Activated CD4-positive, CD25-positive, alpha-beta regulatory T cell (primary cell): ENCODE data around the gene PALM.
"Not testable (repeated sequence)": the region's sequence is repeated elsewhere in the genome, so short reads cannot be mapped to it uniquely, and the experiment has no call there.

Experiments used
- DNase-seq, 4 experiments: peaks; one replicate each; lab custom pipeline; 2025; lab: John Stamatoyannopoulos, UW

PALM gene

GRCh38 chr19:704447-704741 lies 4.3 kb upstream of the PALM start:
- DNase-seq, result no peak

- DNase-seq, result no peak
These were observed 645 bp downstream of the PALM start for GRCh38 chr19:709196-709964.

DNA sequence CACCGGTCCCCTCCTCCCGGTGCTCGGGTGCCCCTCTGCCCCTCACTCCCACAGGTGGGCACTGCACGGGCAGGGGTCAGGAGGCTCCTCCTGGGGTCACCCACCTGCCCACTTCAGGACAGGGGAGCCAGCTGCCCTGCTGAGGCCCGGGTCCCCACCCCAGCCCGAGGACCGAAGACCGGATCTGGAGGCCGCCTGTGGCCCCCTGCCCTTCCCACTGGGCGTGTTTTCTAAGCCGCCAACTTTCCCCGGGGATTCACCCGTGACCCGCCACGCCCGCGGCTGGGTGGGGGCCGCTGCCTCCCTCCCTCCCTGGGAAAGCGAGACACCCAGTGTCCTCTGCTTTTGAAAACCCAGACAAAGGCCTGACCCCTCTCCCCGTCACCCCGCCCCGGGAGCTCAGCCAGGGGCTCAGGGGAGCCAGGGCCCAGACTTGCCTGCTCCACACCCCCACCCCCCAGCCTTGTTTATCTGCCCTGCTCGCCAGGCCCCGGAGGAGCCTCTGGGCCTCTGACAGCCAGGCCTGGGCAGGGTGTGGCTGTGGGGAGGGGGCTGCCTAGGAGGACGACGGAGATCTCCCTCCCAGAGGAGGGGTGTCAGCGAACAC lies 1.3 kb downstream of the PALM start:
- DNase-seq, result no peak

GRCh38 chr19:710767-711166 lies 2.0 kb downstream of the PALM start:
- no peak for DNase-seq

DNA sequence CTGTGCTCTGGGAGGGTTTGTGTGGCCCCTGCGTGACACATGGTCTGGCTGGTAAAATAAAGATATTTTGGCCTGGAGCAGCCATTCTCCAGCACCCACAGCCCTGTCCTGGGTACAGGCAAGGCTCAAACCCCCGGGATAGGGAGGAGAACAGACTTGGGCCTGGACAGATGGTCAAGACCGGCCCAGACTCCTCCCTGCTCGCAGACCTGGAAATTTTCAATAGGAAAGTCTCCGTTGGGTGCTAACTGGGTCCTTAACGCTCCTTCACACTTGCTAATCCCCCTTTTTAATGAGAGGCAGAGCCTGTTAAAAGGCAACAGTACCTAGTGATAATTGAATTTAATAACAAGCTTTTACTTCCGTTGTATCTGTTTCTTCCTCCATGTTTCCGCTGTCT lies 2.5 kb downstream of the PALM start:
- no peak for DNase-seq

GRCh38 chr19:715347-715746 lies 6.6 kb downstream of the PALM start:
- DNase-seq, result no peak

DNA sequence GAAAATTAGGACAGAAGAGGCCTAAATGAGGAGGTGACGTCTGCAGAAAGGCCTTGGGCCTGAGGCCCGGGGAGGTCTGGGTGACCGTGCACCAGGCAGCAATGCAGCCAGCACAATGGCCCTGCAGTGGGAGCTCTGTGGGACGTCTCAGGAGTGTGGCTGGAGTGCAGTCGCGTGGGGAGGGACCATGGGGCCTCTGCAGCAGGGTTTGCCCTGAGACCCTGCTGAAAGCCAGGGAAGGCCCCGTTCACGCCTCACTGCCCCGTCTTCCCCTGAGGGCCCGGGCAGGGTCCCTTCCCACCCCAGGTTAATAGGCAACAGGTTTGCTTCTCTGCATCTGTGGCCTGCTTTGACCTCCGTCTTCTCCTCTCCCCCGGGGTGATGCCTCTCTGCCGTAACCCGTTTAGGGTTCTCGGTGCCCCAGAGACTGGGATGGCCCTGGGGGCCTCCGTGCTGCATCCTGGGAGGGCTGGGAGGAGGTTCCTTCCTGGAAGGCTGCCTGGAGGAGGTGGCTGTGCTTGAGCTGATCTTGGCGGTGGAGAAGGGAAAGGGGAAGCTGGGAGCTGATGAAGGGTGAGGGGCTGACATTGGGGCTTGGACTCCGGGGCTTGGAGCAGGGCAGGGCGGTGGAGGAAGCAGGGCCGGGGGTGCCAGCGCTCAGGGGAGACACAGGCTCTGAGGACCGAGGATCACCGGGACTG lies 9.7 kb downstream of the PALM start:
- DNase-seq, result no peak

GRCh38 chr19:718991-719512 lies 10.3 kb downstream of the PALM start:
- DNase-seq, result no peak

GRCh38 chr19:719636-720344 lies 11.1 kb downstream of the PALM start:
- no peak for DNase-seq

DNA sequence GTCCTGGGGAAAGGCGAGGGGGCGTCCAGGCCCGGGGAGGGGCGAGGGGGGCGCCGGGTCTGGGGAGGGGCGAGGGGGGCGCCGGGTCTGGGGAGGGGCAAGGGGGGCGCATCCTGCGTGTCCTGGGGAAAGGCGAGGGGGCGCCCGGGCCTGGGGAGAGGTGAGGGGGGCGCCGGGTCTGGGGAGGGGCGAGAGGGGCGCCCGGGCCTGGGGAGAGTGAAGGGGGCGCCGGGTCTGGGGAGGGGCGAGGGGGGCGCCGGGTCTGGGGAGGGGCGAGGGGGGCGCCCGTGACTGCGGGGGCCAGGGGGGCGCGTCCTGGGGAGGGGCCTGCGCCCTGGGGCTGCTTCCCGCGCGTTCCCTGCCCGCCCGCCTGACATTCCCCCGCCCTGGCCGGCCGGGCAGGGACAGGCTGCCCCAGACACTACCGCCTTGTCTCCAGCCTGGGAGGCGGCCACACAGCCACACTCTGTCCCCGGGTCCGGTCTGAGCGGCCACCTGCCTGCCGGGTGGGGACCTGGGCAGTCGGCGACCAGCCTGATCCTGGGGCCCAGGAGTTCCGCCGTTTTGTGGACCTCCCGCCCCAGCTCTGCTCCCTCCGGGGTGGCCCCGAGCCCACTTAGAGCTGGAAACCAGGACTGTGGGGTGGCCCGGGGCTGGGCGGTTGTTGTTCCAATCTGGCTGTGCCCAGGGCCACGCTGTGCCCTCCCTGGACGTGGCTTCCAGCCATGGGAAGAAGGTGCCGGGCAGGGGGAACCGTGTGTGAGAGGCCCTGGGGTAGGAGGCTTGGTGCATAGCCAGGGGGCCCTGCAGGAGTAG lies 11.8 kb downstream of the PALM start:
- DNase-seq, result no peak

DNA sequence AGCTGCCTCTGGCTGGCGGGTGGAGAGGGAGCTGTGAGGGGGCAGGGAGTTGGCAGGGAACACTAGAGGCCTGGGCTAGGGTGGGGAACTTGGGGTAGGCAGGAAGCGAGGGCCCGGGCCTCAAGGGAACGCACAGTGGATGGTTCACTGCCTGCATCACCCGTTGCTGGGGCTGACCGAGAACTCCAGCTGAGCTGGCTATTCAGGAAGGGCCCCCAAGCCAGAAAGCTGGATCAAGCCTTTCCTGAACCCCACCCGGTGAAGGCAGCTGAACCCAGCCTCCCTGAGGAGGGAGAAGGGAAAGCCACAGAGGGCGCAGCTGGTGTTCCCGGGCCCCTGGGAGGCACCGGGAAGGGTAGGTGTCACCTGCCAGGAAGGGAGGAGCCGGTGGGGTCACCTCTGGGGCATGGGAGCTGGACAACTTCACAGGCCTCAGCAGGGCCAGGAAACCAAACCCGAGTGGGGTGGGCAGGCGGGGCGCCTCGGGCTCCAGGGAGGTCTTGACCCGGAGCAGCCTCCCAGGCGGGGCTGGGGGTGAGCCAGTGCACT lies 13.9 kb downstream of the PALM start:
- DNase-seq, result no peak

DNA sequence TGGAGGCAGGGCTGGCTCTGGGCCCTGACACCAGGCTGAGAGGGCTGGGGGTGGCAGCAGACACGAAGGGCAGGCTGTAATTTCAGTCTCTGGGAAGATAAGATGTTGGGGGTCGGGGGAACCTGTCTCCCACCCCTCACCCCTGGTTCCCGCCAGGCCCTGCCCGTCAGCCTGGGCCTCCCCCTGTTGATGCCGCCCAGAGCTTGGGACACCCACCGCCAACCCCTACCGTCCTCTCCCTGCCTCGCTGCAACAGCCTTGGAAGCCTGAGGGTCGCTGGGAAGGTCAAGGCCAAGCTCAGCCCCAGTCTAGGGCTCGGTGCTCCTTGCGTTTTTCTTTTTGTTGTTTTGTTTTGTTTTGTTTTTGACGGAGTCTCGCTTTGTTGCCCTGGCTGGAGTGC lies 14.5 kb downstream of the PALM start:
- no peak for DNase-seq

DNA sequence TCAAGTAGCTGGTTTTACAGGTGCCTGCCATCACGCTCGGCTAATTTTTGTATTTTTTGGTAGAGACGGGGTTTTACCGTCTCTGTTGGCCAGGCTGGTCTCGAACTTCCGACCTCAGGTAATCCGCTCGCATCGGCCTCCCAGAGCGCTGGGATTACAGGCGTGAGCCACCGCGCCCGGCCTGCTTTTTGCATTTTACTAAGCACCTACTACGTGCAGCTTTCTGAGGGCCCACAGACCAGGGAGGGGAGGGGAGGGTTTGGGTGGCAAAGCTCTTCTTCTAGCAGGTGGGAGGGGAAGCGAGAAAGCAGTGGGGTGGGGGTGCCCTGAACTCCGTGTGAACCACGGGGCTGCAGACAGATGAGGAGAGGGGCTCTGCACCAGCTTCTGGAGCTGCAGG lies 15.0 kb downstream of the PALM start:
- no peak for DNase-seq

GRCh38 chr19:725461-726089 lies 16.8 kb downstream of the PALM start:
- no peak for DNase-seq

DNA sequence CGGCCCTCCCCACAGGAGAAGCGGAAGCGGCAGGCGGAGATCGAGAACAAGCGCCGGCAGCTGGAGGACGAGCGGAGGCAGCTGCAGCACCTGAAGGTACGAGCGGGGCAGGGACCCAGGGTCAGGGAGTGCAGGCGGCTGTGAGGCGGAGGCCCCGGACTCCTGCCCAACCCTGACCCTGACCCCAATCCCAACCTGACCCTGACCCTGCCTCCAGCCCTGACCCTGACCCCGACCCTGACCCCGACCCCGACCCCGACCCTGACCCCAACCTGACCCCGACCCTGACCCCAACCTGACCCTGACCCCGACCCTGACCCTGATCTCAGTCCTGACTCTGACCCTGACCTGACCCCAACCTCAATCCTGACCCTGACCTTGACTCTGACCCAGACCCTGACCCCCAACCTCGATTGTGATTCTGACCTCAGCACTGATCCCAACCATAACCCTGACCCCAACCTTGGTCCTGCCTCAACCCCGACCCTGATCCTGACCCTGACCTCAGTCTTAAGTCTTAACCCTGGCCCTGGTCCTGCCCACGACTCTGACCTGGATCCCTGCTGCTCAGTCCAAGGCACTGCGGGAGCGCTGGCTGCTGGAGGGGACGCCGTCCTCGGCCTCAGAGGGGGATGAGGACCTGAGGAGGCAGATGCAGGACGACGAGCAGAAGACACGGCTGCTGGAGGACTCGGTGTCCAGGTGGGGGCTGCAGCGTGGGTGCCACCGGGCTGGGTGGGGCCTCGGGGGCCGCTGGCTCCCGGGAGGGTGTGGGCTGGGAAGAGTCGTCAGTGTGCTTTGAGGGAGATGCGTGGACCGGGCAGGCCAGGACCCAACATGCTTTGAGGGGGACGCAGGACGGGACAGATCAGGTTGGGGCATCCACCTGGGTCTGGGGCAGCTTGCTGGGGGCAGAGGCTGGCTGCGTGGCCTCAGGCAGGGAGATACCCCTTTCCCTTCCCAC lies 18.5 kb downstream of the PALM start:
- DNase-seq, result no peak

DNA sequence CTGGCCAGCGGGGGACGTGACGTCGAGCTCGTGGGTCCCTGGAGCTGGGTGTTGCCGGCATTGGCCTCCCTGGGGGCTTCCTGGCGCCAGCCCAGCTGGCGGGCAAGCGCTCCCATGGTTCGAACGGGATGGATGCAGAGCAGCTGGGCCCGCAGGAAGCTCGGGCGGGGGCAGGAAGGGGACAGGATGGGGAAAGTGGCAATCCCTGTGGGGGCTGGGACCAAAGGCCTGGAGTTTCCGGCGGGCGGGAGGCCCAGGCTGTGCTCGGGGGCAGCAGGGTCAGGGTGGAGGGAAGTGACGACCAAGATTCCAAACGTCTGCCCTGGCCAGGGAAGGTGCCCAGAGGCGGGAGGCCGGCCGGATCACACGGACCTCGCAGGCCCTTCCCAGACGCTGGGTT lies 19.3 kb downstream of the PALM start:
- DNase-seq, result no peak

DNA sequence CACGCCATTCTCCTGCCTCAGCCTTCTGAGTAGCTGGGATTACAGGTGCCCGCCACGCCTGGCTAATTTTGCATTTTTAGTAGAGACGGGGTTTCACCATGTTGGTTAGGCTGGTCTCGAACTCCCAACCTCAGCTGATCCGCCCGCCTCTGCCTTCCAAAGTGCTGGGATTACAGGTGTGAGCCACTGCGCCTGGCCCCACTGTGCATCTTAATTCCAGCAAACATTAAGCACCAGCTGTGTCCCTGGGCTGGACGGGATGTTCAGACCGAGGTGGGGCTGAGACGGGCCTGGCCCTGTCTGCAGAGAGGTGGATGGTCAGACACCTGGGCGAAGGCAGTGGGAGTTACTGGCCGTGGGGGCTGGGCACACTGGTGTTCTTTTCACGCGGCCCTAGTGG lies 20.8 kb downstream of the PALM start:
- DNase-seq, result not testable (repeated sequence)

DNA sequence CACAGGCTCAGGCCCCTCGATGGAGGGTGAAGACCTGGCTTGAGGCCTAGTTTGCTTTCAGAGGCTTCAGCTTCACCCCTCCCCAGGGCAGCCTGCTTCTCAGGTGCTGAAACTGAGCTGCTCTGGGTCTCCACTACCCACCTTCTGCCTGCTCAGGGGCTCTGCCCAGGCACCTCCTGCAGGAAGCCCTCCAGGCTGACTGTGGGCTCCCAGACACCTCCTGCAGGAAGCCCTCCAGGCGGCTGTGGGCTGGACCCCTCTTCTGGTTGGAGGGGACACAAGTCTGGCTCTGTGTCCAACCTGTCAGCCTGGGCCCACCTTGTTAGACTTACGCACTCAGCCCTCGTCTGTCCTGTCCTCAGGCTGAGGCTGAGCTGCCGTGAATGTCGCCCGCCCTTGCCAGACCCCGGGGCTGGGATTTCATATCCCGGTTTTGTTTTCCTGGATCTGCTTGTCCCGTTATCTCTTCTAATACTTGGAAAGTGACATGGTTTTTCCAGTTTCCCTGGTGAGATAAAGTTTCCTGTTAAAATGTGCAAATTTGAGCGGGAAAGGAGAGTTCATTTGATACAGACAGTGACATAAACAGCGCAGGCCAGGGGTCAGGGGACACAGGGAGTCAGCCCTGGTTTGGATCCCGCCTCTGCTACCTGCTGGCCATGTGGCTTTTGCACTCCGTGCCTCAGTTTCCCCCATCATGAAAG lies 21.4 kb downstream of the PALM start:
- DNase-seq, result no peak

GRCh38 chr19:731000-731399 lies 22.3 kb downstream of the PALM start:
- DNase-seq, result no peak
